NCI-H128 (cell line): Measurements from ENCODE around the gene PDSS1.

Experiments
- DNase-seq: peaks from one replicate; lab custom pipeline; 2025; ENCODE audit not compliant: unreplicated experiment; lab: John Stamatoyannopoulos, UW

Gene PDSS1

DNA sequence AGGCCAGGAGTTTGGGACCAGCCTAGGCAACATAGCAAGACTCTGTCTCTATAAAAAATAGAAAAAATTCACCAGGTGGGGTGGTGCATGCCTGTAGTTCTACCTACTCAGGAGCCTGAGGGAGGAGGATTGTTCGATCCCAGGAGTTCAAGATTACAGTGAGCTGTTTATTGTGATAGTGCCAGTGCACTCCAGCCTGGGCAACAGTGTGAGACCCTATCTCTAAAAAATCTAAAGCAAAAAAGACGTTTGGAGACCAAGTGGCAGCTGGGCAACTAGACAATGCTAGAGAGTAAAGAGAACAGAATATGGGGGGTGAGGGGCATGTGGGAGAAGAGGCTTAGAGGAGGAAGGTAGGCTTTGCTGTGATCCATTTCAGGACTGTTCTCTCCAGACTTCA, 1.4 kb downstream of the PDSS1 start:
- DNase-seq, result no peak

DNA sequence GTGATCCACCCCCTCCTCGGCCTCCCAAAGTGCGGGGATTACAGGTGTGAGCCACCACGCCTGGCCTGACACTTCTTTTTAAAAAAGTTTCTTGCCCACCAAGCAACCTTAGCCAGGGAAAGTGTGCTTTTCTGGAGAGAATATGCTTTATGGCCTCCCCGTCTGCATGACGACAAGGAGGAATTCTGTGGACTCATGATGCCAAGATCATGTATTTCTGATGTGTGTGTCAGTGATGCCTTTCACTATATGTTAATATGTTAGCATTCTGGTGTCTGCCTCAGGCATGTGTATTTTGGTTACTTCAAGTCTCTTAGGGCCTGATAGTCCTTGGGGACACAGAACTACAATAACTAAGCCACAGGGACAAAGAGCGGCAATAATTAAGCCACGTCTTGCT, 2.1 kb downstream of the PDSS1 start:
- DNase-seq, result no peak

DNA sequence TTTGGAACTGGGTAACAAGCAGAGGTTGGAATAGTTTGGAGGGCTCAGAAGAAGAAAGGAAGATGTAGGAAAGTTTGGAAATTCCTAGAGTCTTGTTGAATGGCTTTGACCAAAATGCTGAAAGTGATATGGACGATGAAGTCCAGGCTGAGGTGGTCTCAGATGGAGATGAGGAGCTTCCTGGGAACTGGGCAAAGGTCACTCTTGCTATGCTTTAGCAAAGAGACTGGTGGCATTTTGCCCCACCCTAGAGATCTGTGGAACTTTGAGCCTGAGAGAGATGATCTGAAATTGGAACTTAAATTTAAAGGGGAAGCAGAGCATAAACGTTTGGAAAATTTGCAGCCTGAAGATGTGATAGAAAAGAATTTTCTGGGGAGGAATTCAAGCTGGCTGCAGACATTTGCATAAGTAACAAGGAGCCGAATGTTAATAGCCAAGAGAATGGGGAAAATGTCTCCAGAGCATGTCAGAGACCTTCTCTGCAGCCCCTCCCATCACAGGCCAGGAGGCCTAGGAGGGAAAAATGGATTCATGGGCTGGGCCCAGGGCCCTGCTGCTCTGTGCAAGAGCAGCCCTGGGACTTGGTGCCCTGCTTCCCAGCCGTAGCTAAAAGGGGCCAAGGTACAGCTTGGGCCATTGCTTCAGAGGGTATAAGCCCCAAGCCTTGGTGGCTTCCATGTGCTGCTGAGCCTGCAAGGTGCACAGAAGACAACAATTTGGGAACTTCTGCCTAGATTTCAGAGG, 3.6 kb downstream of the PDSS1 start:
- DNase-seq, result no peak

DNA sequence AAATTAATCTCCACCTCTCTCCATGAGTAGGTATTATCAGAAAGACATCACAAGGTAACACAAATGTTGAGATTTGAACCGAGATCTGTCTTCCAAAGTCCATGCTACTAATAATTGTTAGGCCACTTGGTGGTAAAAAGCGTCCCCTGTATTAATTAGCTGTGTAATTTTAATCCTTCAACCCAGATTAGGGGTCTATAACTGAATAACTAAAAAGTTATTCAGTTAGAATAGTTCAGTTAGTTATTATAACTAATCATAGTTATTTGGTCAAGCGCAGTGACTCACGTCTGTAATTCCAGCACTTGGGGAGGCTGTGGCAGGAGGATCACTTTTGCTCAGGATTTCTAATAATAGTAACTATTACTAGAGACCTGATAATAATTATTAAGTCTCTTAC, 5.6 kb downstream of the PDSS1 start:
- DNase-seq, result no peak

DNA sequence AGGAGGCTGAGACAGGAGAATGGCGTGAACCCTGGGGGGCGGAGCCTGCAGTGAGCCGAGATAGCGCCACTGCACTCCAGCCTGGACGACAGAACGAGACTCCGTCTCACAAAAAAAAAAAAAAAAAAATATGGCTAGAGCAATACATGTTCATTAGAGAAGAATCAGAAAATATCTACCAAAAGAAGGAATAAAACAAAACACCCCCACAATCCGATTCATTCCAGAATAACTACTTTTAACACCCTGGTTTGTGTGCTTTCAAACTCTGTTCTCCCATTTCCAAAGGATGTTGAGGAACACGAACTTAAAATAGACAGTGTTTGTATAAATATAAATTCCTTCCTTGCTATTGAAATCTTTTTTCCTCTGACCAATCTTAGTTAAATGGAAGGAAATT, 6.5 kb downstream of the PDSS1 start:
- no peak for DNase-seq

DNA sequence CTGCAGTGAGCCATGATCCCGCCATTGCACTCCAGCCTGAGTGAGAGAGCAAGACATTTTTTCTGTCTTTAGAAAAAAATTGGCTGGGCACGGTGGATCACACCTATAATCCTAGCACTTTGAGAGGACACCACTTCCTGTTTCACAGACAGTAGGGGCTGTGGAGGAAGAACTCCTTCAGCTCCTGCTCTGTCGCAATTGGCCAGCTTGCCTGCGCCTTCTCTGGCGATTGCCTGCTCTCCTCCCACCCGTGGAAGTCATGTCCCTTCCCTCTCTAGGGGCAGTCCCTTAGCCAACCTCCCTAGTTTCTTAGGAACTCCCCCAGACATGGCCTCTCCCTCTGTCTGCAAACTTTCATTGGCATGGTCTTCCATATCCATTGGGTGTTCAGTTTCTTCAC, 8.7 kb downstream of the PDSS1 start:
- no peak for DNase-seq

DNA sequence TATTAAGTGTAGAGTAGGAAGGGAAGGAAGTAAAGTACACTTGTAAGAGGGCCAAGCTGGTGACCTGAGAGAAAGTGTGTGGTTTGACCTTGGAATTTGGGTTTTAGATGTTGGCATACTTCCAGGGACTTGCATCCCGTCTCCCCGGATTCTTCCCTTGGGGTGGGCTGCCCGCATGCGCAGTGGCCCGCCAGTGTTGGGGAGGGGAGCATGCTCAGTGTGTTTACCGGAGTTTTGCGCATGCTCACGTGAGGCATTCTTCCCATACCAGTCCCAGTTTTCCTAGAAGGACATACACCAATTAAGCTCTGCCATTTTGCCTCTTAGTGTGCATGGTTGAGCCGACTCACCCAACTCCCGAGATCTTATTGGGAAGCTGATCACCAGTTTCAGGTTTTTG, 9.4 kb downstream of the PDSS1 start:
- no peak for DNase-seq

DNA sequence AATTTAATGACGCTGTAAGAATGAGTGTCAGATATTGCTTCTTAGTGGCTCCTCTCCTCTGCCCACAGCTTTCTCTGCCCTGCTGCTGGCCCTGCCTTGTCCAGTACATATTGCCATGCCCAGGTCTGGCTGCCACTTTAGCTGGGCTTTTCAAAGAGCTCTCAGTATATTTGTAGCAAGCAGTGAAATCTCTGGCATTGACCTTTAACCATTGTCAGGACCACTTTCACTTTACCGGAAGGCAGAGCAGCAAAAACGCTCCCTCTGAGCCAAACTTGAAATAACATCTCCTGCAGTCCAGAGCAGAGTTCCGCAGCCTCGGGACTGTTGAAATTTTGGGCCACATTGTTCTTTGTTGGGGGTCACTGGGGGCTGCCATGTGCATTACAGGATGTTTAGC, 13.8 kb downstream of the PDSS1 start:
- DNase-seq, result no peak

DNA sequence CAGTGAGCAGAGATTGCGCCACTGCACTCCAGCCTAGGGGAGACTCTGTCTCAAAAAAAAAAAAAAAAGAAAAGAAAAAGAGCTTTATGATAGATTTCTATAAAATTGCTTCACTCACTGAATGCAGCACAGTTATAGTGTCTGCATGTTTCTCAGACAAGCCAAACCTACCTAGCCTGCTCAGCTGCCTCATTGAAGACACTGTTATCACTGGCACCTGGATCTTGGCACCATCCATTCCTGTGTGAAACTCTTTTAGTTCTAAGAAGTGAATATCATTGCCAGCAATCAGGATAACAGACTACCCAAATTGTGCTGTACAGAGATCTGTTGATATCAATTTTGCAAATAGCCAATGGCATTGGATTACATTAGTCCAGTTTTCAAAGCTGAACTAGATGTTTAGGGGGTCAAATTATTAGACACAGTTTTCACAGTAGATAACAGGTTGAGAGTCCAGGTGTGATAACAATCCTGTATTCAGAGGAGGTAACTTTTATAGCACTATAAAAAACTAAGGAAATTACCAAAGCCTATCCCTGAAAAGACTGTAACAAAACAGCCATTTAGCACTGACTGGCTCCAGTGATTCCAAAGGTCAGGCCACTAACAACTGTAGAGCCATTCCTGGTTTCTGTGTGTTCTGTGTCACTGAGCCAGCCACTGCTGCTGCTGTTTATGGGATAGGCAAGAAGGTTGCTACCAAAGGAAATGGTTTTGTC, 17.1 kb downstream of the PDSS1 start:
- DNase-seq, result no peak

DNA sequence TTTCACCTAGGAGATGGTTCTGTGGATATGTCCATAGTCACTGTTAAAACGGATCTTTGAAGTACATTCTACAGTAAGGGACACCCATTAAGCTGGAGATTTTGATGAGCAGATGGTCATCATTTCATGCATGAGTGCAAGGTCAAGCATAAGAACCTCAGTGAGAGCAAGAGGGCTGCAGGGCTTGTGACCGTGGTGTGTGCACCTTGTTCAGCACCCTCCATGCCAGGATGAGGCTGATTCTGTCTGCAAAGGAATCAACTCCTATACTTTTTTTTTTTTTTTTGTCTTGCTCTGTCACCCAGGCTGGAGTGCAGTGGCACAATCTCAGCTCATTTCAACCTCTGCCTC, 17.6 kb downstream of the PDSS1 start:
- DNase-seq, result no peak

DNA sequence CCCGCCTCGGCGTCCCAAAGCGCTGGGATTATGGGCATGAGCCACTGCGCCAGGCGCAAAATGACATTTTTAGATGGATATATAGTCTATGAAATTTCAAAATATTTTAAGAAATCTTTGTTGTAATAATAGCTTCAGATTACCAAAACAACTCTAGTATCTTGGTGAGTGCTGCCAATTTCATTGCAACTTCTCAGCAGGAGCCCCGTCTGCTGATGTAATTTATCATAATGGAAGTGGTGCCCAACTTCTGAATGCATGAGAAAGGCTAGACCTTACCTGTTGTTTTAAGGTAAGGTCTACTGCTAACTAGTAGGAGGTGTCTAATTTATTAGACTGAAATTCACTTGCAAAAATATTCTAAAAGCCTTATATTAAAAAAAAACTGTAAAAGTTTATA, 20.0 kb downstream of the PDSS1 start:
- DNase-seq, result no peak

DNA sequence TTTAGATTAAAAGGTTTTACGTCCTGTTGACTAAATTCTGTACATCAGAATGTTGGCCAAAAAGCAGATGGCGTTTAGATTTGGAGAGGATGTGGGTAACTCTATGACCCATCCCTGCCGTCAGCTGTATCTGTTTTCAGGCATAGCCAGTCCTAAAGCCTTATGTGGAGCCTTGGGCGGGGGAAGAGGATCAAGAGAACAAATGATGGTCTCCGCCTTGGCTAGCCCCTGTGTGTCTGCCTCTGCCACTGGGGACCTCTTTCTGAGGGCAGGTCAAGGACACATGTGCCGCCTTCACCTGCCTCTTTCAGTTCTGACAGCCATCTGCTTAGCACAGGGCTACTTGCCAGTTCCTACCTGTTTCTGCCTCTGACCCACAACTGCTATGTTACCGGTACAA, 24.1 kb downstream of the PDSS1 start:
- no peak for DNase-seq

DNA sequence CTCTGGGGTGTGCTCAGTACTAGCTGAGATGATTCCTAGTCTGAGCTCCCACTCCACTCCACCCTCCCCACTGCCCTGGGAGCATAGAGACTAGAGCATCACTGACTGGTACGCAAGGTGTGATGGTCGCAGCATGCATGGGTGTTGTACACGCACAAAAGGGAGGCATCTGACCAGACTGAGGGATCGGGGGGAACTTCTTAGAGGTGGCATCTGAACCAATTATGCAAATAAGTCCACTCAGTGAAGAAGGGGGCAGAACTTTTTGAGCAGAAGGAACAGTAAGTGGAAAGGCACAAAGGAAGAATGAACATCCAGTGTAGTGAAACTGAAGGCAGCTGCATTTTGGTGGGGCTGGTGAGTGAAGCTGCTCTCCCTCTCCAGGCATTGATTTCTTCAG, 25.5 kb downstream of the PDSS1 start:
- DNase-seq, result no peak

DNA sequence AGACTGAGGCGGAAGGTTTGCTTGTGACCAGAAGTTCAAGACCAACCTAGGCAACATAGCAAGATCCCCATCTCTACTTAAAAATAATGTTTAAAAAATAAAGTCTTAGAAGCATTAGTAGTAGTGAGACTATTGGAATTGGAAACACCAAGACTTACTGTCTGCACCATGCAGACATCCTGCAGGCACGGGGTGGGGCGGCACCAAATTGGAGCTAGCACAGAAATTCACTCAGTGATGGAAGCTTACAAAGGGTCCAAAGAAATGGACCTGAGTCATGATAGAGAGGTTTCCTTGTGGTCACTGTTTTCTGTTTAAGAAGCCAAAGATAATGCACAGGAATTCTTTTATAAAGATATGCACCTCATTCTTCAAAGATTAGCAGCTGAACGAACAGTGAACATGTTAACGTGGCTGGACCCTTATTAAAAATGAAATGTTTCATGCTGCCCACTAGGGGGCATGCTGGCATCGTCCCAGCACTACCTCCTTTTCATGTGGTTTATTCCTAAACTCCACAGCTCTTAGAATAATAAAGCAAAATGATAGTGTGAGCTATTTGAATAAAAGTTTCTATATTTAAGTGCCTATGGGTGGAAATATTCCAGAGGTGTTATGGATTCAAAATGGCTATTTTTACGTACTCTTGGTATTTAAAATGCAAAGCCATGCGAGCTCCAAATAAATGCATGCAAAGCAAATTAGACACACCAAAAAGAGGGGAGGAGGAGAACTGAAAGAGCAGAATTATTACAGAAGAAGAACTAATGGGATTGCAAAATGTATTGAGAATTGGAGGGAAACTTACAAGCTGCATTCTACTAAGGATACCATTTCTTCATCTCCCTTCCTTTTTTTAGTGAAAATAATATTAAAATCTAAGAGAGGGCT, 28.6 kb downstream of the PDSS1 start:
- DNase-seq, result no peak

DNA sequence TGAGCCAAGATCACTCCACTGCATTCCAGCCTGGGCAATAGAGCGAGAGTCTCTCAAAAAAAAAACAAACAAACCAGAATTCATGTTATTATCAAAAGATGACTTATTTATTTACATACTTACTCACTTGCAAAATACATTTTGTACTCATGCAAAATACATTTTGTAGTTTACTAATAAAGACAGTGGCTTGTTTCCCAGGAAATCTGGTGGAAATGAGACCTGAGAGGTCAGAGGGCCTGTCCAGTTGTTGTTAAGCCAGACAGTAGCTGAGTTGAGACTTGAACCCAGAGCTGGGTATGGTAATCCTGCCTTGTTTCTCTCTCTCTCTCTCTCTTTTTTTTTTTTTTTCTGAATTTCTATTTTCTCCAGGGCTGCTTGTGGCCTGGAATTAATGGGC, 29.5 kb downstream of the PDSS1 start:
- DNase-seq, result no peak

DNA sequence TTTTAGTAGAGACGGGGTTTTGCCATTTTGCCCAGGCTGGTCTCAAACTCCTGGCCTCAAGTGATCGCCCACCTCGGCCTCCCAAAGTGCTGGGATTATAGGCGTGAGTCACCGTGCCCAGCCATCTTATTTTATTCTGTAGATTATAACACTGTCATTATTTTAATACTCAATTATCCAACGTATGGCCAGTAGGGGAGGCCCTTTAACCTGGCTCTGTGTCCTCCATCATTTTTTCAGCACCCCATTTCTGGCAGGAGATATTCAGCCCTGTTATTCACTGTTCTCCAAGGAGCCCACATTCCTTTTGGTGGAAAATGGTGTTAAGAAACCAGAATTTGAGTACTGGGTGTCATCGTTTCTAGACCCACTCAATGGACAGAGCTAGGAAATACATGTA, 31.5 kb downstream of the PDSS1 start:
- DNase-seq, result no peak

DNA sequence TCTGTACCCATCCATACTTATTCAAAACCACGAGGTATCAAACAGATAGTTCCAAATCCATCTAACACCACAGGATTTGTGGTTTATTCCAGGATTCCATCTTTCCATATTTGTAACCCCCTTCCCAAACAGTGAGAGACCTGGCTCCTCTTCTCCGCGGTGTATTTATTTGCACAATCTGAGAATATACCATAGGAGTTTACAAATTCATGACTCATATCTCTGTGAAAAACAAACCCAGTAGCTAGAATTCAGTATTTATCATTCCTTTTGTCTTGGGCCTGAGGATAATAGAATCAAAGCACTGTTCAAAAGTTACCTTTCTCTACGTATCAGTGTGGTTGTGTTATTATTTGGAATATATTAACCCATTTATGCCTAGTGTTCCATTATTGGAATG, 31.9 kb downstream of the PDSS1 start:
- no peak for DNase-seq

DNA sequence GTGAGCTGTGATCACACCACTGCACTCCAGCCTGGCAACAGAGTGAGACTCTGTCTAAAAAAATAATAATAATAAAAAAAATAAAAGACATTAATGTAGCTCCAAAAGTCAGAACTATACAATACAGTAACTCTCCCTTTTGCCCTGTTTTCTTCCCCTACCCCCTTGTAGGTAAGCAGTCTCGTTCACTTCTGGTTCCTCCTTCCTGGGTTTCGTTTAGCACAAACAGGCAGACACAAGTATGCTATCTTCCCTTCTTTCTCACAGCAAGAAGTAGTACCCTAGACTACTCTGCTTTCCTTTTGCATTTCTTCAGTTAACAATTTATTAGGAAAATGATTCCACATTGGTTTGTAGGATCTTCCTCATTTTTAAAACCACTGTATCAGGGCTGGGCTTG, 33.1 kb downstream of the PDSS1 start:
- no peak for DNase-seq

DNA sequence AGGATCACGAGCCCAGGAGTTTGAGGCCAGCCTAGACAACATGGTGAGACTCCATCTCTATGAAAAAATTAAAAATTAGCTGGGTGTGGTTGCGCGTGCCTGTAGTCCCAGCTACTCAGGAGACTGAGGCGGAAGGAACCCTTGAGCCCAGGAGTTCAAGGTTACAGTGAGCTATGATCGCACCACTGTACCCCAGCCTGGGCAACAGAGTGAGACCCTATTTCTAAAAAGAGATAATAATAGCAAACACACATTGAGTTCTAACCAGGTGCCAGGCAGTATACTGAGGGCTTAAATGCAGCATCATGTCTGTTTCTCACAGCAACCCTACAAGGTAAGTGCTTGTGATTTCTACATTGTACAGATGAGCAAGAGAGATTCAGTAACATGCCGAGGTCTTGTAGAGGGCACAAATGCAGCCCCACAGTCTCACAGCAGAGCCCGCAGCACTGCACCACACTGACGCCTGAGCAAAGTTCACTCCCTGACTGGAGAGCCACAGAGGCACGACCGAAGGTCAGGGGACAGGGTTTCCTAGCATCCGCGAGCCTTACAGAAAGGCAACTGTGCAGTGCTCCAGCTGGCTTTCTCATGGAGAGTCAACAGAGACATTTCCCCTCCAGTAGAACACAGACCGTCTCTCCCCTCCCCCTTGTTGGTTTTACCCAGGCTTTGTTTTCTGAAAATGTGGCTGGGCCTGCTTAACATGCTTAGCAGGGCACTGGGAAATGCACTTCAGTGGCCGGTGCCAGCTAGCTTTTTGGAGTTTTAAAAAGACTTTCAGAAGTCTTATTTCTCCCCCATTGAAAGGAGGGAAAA, 36.5 kb downstream of the PDSS1 start:
- DNase-seq, result no peak

DNA sequence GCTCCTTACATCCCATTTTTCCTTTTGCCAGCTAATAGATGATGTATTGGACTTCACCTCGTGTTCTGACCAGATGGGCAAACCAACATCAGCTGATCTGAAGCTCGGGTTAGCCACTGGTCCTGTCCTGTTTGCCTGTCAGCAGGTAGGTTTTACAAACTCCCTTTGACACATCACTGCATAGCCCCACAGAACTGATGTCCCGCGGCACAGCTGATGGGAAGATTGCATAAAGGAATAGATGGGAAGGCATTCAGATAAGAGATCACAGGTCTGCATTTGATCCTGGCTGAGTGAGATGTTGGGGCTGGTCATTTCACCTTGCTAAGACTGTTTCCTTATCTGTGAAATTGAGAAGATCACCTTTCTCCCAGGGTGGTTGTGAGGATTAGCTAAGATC, 37.9 kb downstream of the PDSS1 start:
- no peak for DNase-seq

DNA sequence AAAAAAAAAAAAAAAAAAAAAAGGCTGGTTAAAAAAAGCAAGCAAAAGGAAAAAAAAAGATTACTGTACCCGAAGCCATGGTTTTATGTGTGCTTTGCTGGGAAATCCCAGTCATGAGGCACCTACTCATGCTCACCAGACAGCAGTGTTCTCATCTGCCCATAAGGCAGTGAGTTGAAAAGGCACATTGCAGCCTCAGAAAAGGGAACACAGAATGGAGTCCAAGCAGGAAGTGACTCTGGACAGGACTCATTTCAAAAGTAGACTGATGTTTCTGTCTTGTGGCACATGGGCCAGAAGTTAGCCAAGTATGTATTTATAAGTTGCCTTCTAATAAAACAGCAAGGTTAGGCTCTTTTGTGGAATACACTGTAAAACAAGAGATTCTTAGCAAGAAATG, 40.2 kb downstream of the PDSS1 start:
- no peak for DNase-seq
